SK-N-MC (cell line): Measurements from ENCODE around the gene S1PR4.

Experiments used
- FOXP2 ChIP-seq: optimal IDR thresholded peaks from 2 replicates; pipeline ENCODE3; 2011; ENCODE audit warnings: mild to moderate bottlenecking, moderate library complexity; ENCODE audit not compliant: insufficient read depth; ENCODE audit errors: extremely low read length, control extremely low read depth
- POLR2AphosphoS5 ChIP-seq: IDR thresholded peaks from 2 replicates; pipeline ENCODE4 v1.6.1; 2012; ENCODE audit warnings: mild to moderate bottlenecking, low read depth, low read length, borderline replicate concordance

GRCh38 chr19:3211191-3211590, 32.6 kb downstream of the S1PR4 start:
- no peak for TF ChIP-seq FOXP2
- no peak for TF ChIP-seq POLR2AphosphoS5
